ENCODE measurements around the gene CEP44.
"Not testable (repeated sequence)": the region's sequence is repeated elsewhere in the genome, so short reads cannot be mapped to it uniquely, and the experiment has no call there.

Gene CEP44

GRCh38 chr4:174278467-174278866 is 5.2 kb upstream of the CEP44 start:
- no peak for DNase-seq (ENCODE audit: low read depth)

GRCh38 chr4:174279433-174280155 is 4.1 kb upstream of the CEP44 start:
- DNase-seq (ENCODE audit: low read depth): no peak

GRCh38 chr4:174281182-174281737 is 2.5 kb upstream of the CEP44 start:
- no peak for DNase-seq (ENCODE audit: low read depth)

- no peak for DNase-seq (ENCODE audit: low read depth)
Measured at GRCh38 chr4:174281901-174282300, 1.8 kb upstream of the CEP44 start.

GRCh38 chr4:174282836-174283506 is 740 bp upstream of the CEP44 start:
- peak; percentile 98 for DNase-seq (ENCODE audit: low read depth)

GRCh38 chr4:174284487-174284886 is 776 bp downstream of the CEP44 start:
- DNase-seq (ENCODE audit: low read depth): no peak

GRCh38 chr4:174286870-174287269 is 3.2 kb downstream of the CEP44 start:
- no peak for DNase-seq (ENCODE audit: low read depth)

GRCh38 chr4:174292473-174292872 is 8.8 kb downstream of the CEP44 start:
- DNase-seq (ENCODE audit: low read depth): no peak

GRCh38 chr4:174294641-174295040 is 10.9 kb downstream of the CEP44 start:
- not testable (repeated sequence) for DNase-seq (ENCODE audit: low read depth)

GRCh38 chr4:174295142-174295541 is 11.4 kb downstream of the CEP44 start:
- not testable (repeated sequence) for DNase-seq (ENCODE audit: low read depth)

GRCh38 chr4:174303687-174304086 is 20.0 kb downstream of the CEP44 start:
- no peak for DNase-seq (ENCODE audit: low read depth)

- no peak for DNase-seq (ENCODE audit: low read depth)
Measured at GRCh38 chr4:174304664-174305063, 21.0 kb downstream of the CEP44 start.

- DNase-seq (ENCODE audit: low read depth): no peak
Measured at GRCh38 chr4:174305961-174306360, 22.2 kb downstream of the CEP44 start.

- no peak for DNase-seq (ENCODE audit: low read depth)
Measured at GRCh38 chr4:174307694-174308093, 24.0 kb downstream of the CEP44 start.

- no peak for DNase-seq (ENCODE audit: low read depth)
Measured at GRCh38 chr4:174312993-174313392, 29.3 kb downstream of the CEP44 start.

- DNase-seq (ENCODE audit: low read depth): no peak
Measured at GRCh38 chr4:174314274-174314673, 30.6 kb downstream of the CEP44 start.

GRCh38 chr4:174314770-174315169 is 31.1 kb downstream of the CEP44 start:
- peak; percentile 83 for DNase-seq (ENCODE audit: low read depth)

- peak; percentile 13 for DNase-seq (ENCODE audit: low read depth)
Measured at GRCh38 chr4:174316546-174316945, 32.8 kb downstream of the CEP44 start.

GRCh38 chr4:174316954-174317353 is 33.2 kb downstream of the CEP44 start:
- peak; percentile 25 for DNase-seq (ENCODE audit: low read depth)

- DNase-seq (ENCODE audit: low read depth): peak; percentile 26
Measured at GRCh38 chr4:174317531-174317930, 33.8 kb downstream of the CEP44 start.

GRCh38 chr4:174318829-174319764 is 35.4 kb downstream of the CEP44 start:
- DNase-seq (ENCODE audit: low read depth): peak; percentile 34

- DNase-seq (ENCODE audit: low read depth): peak; percentile 46
Measured at GRCh38 chr4:174320494-174321199, 36.9 kb downstream of the CEP44 start.

All from iris pigment epithelial cell (primary cell).